SK-N-SH (cell line): ENCODE results near the gene CMYA5. TPM values are rescaled to one million over a fixed set of nuclear protein-coding genes. Genes with fewer than 3 reads are reported as not detected.

ENCODE experiments used
- CTCF ChIA-PET: fragments of 300-600, 350-600 bp; formaldehyde crosslinking; extraction: SDS; loops from one replicate; lab custom pipeline; 2021; lab: Yijun Ruan, JAX
- POLR2A ChIA-PET: fragments of 350-600 bp; sonication (Branson Sonifier 250); formaldehyde crosslinking; extraction: SDS; loops from one replicate; lab custom pipeline; 2020; ENCODE audit warnings: antibody characterized with exemption, inconsistent platforms; lab: Yijun Ruan, JAX
- DNase-seq: peaks from one replicate; pipeline ENCODE4 v3.0.0; 2012
- H2AFZ ChIP-seq: fragments of 200-600 bp; sonication (generic); 2 replicates; pipeline ENCODE4 v1.8.1; 2016; ENCODE audit warnings: antibody characterized with exemption, mild to moderate bottlenecking, low read depth
- H3F3A ChIP-seq: fragments of 200-600 bp; sonication (generic); replicated peaks from 2 replicates; pipeline ENCODE3; 2016; ENCODE audit warnings: antibody characterized with exemption, mild to moderate bottlenecking; ENCODE audit not compliant: insufficient read depth
- H3K27ac ChIP-seq, 2 experiments: fragments of 200-500 bp in 1 of 2; fragments of 200-600 bp in 1 of 2; sonication (Bioruptor generic) in 1 of 2; sonication (generic), shearing (Covaris generic) in 1 of 2; 2 replicates each; pipeline versions ENCODE4 v1.5.1 to v1.6.1; 2014 to 2016; ENCODE audit warnings: low read depth in 2 of 2, inconsistent platforms in 1 of 2, low read length in 1 of 2, mild to moderate bottlenecking in 1 of 2, mixed read lengths in 1 of 2
- H3K27me3 ChIP-seq: fragments of 200-600 bp; sonication (generic), shearing (Covaris generic); 2 replicates; pipeline ENCODE4 v1.6.1; 2016; ENCODE audit warnings: mixed run types; ENCODE audit not compliant: insufficient read depth
- H3K36me3 ChIP-seq, 2 experiments: fragments of 200-500 bp in 1 of 2; fragments of 200-600 bp in 1 of 2; sonication (Bioruptor generic) in 1 of 2; sonication (generic) in 1 of 2; replicated peaks in 1 of 2; 2 replicates each; pipeline versions ENCODE3 to v1.5.1; 2014 to 2016; ENCODE audit warnings: low read length in 1 of 2, mild to moderate bottlenecking in 1 of 2; ENCODE audit not compliant: insufficient read depth in 2 of 2, control insufficient read depth in 1 of 2
- H3K4me1 ChIP-seq, 2 experiments: fragments of 200-500 bp in 1 of 2; fragments of 200-600 bp in 1 of 2; sonication (Bioruptor generic) in 1 of 2; sonication (generic), shearing (Covaris generic) in 1 of 2; 2 replicates each; pipeline versions ENCODE4 v1.5.1 to v1.6.1; 2014 to 2016; ENCODE audit warnings: low read depth in 1 of 2, low read length in 1 of 2, mixed run types in 1 of 2; ENCODE audit not compliant: insufficient read depth in 2 of 2, control insufficient read depth in 1 of 2
- H3K4me2 ChIP-seq: fragments of 200-600 bp; sonication (generic), shearing (Covaris generic); 2 replicates; pipeline ENCODE4 v1.6.1; 2017; ENCODE audit warnings: mixed run types
- H3K4me3 ChIP-seq, 2 experiments: fragments of 200-500 bp in 1 of 2; fragments of 200-600 bp in 1 of 2; sonication (Bioruptor generic) in 1 of 2; sonication (generic), shearing (Covaris generic) in 1 of 2; 2 replicates each; pipeline versions ENCODE4 v1.5.1 to v1.8.1; 2014 to 2016; ENCODE audit warnings: low read depth in 2 of 2, inconsistent platforms in 1 of 2, low read length in 1 of 2, mild to moderate bottlenecking in 1 of 2, mixed read lengths in 1 of 2, moderate library complexity in 1 of 2
- H3K79me2 ChIP-seq: fragments of 200-600 bp; sonication (generic); 2 replicates; pipeline ENCODE4 v1.8.1; 2017; ENCODE audit warnings: mild to moderate bottlenecking; ENCODE audit not compliant: insufficient read depth
- H3K9ac ChIP-seq: fragments of 200-600 bp; sonication (generic); 2 replicates; pipeline ENCODE4 v1.6.1; 2017; ENCODE audit warnings: mixed run types
- H3K9me2 ChIP-seq: fragments of 200-600 bp; sonication (generic); 2 replicates; pipeline ENCODE4 v1.6.1; 2017; ENCODE audit warnings: mixed run types
- H3K9me3 ChIP-seq: fragments of 200-600 bp; sonication (generic); 2 replicates; pipeline ENCODE4 v1.6.1; 2017; ENCODE audit warnings: mixed run types, mild to moderate bottlenecking, moderate library complexity
- H4K20me1 ChIP-seq: fragments of 200-600 bp; sonication (generic); 2 replicates; pipeline ENCODE4 v1.6.1; 2017; ENCODE audit warnings: mild to moderate bottlenecking, mixed run types; ENCODE audit not compliant: insufficient read depth
- ELF1 ChIP-seq: IDR thresholded peaks from 2 replicates; pipeline ENCODE4 v1.4.0; 2012
- EP300 ChIP-seq, 2 experiments: IDR thresholded peaks; 2 replicates each; pipeline versions ENCODE4 v1.4.0 to v1.6.1; 2012; ENCODE audit warnings: borderline replicate concordance in 1 of 2, low read depth in 1 of 2, low read length in 1 of 2
- EZH2phosphoT487 ChIP-seq: fragments of 200-600 bp; sonication (generic); IDR thresholded peaks from 2 replicates; pipeline ENCODE4 v1.6.1; 2017; ENCODE audit warnings: low read depth, mixed run types, mild to moderate bottlenecking, antibody characterized with exemption, moderate library complexity, borderline replicate concordance
- FOSL2 ChIP-seq: IDR thresholded peaks from 2 replicates; pipeline ENCODE4 v1.4.0; 2012; ENCODE audit warnings: low read depth, mild to moderate bottlenecking, moderate library complexity, borderline replicate concordance
- GABPA ChIP-seq: IDR thresholded peaks from 2 replicates; pipeline ENCODE4 v1.4.0; 2012; ENCODE audit warnings: low read depth, mild to moderate bottlenecking
- IRF3 ChIP-seq: fragments of 150-350 bp; IDR thresholded peaks from 2 replicates; pipeline ENCODE4 v1.6.1; 2016; ENCODE audit warnings: mild to moderate bottlenecking, low read depth, low read length
- JUND ChIP-seq: IDR thresholded peaks from 2 replicates; pipeline ENCODE4 v1.4.0; 2012
- POLR2AphosphoS5 ChIP-seq: IDR thresholded peaks from 2 replicates; pipeline ENCODE4 v1.6.1; 2012; ENCODE audit warnings: low read depth, low read length
- RCOR1 ChIP-seq: fragments of 150-350 bp; IDR thresholded peaks from 2 replicates; pipeline ENCODE4 v1.6.1; 2017; ENCODE audit warnings: antibody characterized with exemption, low read length
- RFX5 ChIP-seq: IDR thresholded peaks from 2 replicates; pipeline ENCODE4 v1.6.1; 2012; ENCODE audit warnings: mild to moderate bottlenecking, improper control_type of control experiment, low read length
- RXRA ChIP-seq: IDR thresholded peaks from 2 replicates; pipeline ENCODE4 v1.4.0; 2012; ENCODE audit warnings: low read depth, mild to moderate bottlenecking, borderline replicate concordance
- SIN3A ChIP-seq: IDR thresholded peaks from 2 replicates; pipeline ENCODE4 v1.6.1; 2012; ENCODE audit warnings: low read depth, mild to moderate bottlenecking, low read length, moderate library complexity, borderline replicate concordance
- TAF1 ChIP-seq: IDR thresholded peaks from 2 replicates; pipeline ENCODE4 v1.6.1; 2012; ENCODE audit warnings: low read depth, mild to moderate bottlenecking, low read length, moderate library complexity, borderline replicate concordance
- TCF12 ChIP-seq: IDR thresholded peaks from 2 replicates; pipeline ENCODE4 v1.4.0; 2012
- WGBS: methylation state at CpG from one replicate; pipeline ENCODE4 v1.1.6; 2017; ENCODE audit warnings: low lambda C conversion rate; 5-methylcytosine and 5-hydroxymethylcytosine counted together
- polyA plus RNA-seq, 3 experiments: library from polyadenylated mRNA; depleted of rRNA; stranded (reverse); fragments of >200 nt; gene quantifications; 2 replicates each; pipeline ENCODE4 v1.2.3, GENCODE V29; 2012
- TF ChIP-seq, protein P1 (sequence below): IDR thresholded peaks from 2 replicates; pipeline ENCODE4; 2012
- TF ChIP-seq, protein P2 (sequence below): IDR thresholded peaks from 2 replicates; pipeline ENCODE4 v1.4.0; 2012; ENCODE audit warnings: low read depth, borderline replicate concordance

The CMYA5 gene
- polyA plus RNA-seq, 1 of the 3 experiments (the other 2 are of a cell fraction), result 0.12 TPM

- ChIA-PET CTCF (interaction anchor here (0.7 to 1.4 kb wide), 3 partner anchors 11 to 160 kb away, joined by 3 read pairs; no protein-coding TSS in a partner anchor), POLR2A (no interaction called here)
- H3K4me2 ChIP-seq, result no peak overlapping the region
Observed at GRCh38 chr5:79697222-79698170, 7.9 kb downstream of the CMYA5 start.

More at GRCh38 chr5:79697222-79698170, 7.9 kb downstream of the CMYA5 start:
- Histone ChIP-seq H4K20me1 (no peaks in the 10 kb centered on the region), H3K9ac (no peak overlapping the region), H3K27ac (no peak overlapping the region), H3K79me2 (no peaks in the 10 kb centered on the region), H2AFZ (no peak overlapping the region), H3F3A (no peaks in the 10 kb centered on the region), H3K9me3 (no peaks in the 10 kb centered on the region), H3K36me3 (no peaks in the 10 kb centered on the region), H3K27me3 (no peaks in the 10 kb centered on the region), H3K4me3 (no peak overlapping the region), H3K4me1 (no peaks in the 10 kb centered on the region), H3K9me2 (no peaks in the 10 kb centered on the region)
- no peak for TF ChIP-seq EZH2phosphoT487
- TF ChIP-seq POLR2AphosphoS5, result no peak
- TF ChIP-seq, protein P1, sequence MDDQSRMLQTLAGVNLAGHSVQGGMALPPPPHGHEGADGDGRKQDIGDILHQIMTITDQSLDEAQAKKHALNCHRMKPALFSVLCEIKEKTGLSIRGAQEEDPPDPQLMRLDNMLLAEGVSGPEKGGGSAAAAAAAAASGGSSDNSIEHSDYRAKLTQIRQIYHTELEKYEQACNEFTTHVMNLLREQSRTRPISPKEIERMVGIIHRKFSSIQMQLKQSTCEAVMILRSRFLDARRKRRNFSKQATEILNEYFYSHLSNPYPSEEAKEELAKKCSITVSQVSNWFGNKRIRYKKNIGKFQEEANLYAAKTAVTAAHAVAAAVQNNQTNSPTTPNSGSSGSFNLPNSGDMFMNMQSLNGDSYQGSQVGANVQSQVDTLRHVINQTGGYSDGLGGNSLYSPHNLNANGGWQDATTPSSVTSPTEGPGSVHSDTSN, result no peak
- TF ChIP-seq ELF1, result no peak
- TF ChIP-seq JUND, result no peak
- no peak for TF ChIP-seq FOSL2
- no peak for TF ChIP-seq GABPA
- no peak for TF ChIP-seq TCF12
- no peak for TF ChIP-seq EP300 (IDR thresholded peaks at IDR 0.05; ENCODE audit: borderline replicate concordance in 1 of 2, low read depth in 1 of 2, low read length in 1 of 2)
- TF ChIP-seq, protein P2, sequence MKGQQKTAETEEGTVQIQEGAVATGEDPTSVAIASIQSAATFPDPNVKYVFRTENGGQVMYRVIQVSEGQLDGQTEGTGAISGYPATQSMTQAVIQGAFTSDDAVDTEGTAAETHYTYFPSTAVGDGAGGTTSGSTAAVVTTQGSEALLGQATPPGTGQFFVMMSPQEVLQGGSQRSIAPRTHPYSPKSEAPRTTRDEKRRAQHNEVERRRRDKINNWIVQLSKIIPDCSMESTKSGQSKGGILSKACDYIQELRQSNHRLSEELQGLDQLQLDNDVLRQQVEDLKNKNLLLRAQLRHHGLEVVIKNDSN, result no peak
- TF ChIP-seq RXRA, result no peak
- no peak for TF ChIP-seq TAF1
- TF ChIP-seq IRF3, result no peak
- no peak for TF ChIP-seq RCOR1
- TF ChIP-seq SIN3A, result no peak
- no peak for TF ChIP-seq RFX5
- 90% methylated on average over 4 of the region's 4 CpGs for WGBS
- DNase-seq, result no peak
